GM23248 (cell line): ENCODE measurements around the gene ACVR1B.

Source experiments
- EZH2 ChIP-seq: fragments of 200-600 bp; sonication (generic); IDR thresholded peaks from 2 replicates; pipeline ENCODE4 v1.6.1; 2018; ENCODE audit warnings: antibody characterized with exemption, mild to moderate bottlenecking; ENCODE audit not compliant: insufficient read depth, poor library complexity, severe bottlenecking
- EZH2phosphoT487 ChIP-seq: fragments of 200-600 bp; sonication (generic); IDR thresholded peaks from 2 replicates; pipeline ENCODE4 v1.6.1; 2018; ENCODE audit warnings: antibody characterized with exemption, moderate library complexity, mild to moderate bottlenecking, low read depth; ENCODE audit not compliant: insufficient read depth

DNA sequence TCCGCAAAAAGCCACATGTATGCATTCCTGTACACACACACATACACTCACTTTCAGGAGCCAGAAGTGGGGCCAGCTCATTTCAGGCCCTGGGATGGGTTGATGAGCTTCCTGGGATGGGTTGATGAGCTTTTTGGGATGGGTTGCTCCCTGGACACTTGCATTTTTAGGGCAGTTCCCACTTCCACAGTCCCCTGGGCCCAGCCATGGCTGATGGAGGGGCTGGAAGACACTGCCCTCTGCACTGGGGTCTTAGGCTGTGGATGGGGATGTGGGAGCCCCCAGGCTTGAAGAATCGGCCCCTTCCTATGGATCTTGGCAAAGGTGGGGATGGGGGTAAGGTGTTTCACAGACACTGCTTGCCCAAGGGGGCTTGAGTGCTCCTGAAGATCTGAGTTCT lies 31.5 kb upstream of the ACVR1B start:
- TF ChIP-seq EZH2phosphoT487 (no peak), EZH2 (no peak)
